HepG2 (cell line): ENCODE results near the gene SFT2D2. TPM values are rescaled to one million over a fixed set of nuclear protein-coding genes. Genes with fewer than 3 reads are reported as not detected.
A peak's percentile ranks its signal among the peaks of the same experiment; 100 is the strongest.

Experiments used
- AGO1 ChIP-seq: fragments of 200-400 bp; formaldehyde crosslinking; IDR thresholded peaks from 2 replicates; pipeline ENCODE4 v1.6.1; 2017; ENCODE audit warnings: mild to moderate bottlenecking, low read depth, low read length, moderate library complexity; ENCODE audit not compliant: poor library complexity, severe bottlenecking
- ARNTL ChIP-seq: sonication (generic); formaldehyde crosslinking; IDR thresholded peaks from 2 replicates; pipeline ENCODE4 v1.4.0; 2020; ENCODE audit warnings: mild to moderate bottlenecking, missing genetic modification reagents
- NFE2L2 ChIP-seq: fragments of 150-350 bp; IDR thresholded peaks from 2 replicates; pipeline ENCODE4 v1.6.1; 2014; ENCODE audit warnings: low read length
- NRL ChIP-seq: sonication (generic); formaldehyde crosslinking; IDR thresholded peaks from 2 replicates; pipeline ENCODE4 v1.5.0; 2020; ENCODE audit warnings: missing genetic modification reagents, mild to moderate bottlenecking, moderate library complexity, borderline replicate concordance
- RXRA ChIP-seq: sonication (generic); formaldehyde crosslinking; IDR thresholded peaks from 2 replicates; pipeline ENCODE4 v1.5.1; 2020; ENCODE audit warnings: missing genetic modification reagents
- SRY ChIP-seq: sonication (generic); formaldehyde crosslinking; IDR thresholded peaks from 2 replicates; pipeline ENCODE4 v1.8.0; 2022; ENCODE audit warnings: mild to moderate bottlenecking, missing genetic modification reagents
- ZFP41 ChIP-seq: sonication (generic); formaldehyde crosslinking; IDR thresholded peaks from 2 replicates; pipeline ENCODE4 v1.4.0; 2020; ENCODE audit warnings: mild to moderate bottlenecking, missing genetic modification reagents, borderline replicate concordance
- ZNF530 ChIP-seq: sonication (generic); formaldehyde crosslinking; IDR thresholded peaks from 2 replicates; pipeline ENCODE4 v1.5.0; 2020; ENCODE audit warnings: low read depth, mild to moderate bottlenecking, missing genetic modification reagents
- ZNF605 ChIP-seq: sonication (generic); formaldehyde crosslinking; IDR thresholded peaks from 2 replicates; pipeline ENCODE4 v1.8.0; 2022; ENCODE audit warnings: mild to moderate bottlenecking, missing genetic modification reagents
- ZNF652 ChIP-seq: IDR thresholded peaks from 2 replicates; pipeline ENCODE4 v1.6.1; 2016; ENCODE audit warnings: low read depth, borderline replicate concordance
- polyA plus RNA-seq, 8 experiments: library from polyadenylated mRNA; depleted of rRNA in 3 of 8; stranded (reverse) in 7 of 8; unstranded in 1 of 8; fragments of >200 nt; fragmentation: Illumina TruSeq in 4 of 8; extraction: Trizol in 4 of 8; gene quantifications; 2 replicates each; pipeline versions ENCODE4 v1.2.1 to v1.2.3, GENCODE V29; 2011 to 2016; ENCODE audit warnings: low read depth in 4 of 8, missing spikeins in 1 of 8, mixed read lengths in 1 of 8; ENCODE audit not compliant: insufficient read depth in 1 of 8
- total RNA-seq, 5 experiments: library from RNA; depleted of rRNA; stranded (reverse); fragments of >200 nt; fragmentation: Illumina TruSeq; extraction: Trizol; gene quantifications; 2 replicates each; pipeline ENCODE4 v1.2.3, GENCODE V29; 2016; ENCODE audit warnings: low read depth in 1 of 5
- TF ChIP-seq, protein P1 (sequence below): sonication (generic); formaldehyde crosslinking; IDR thresholded peaks from 2 replicates; pipeline ENCODE4 v1.5.1; 2020; ENCODE audit warnings: mild to moderate bottlenecking, missing genetic modification reagents, borderline replicate concordance
- TF ChIP-seq, protein P2 (sequence below): sonication (generic); formaldehyde crosslinking; conservative IDR thresholded peaks from 2 replicates; pipeline ENCODE4 v1.4.0; 2020; ENCODE audit warnings: missing genetic modification reagents
- TF ChIP-seq, protein P3 (sequence below): sonication (generic); formaldehyde crosslinking; IDR thresholded peaks from 2 replicates; pipeline ENCODE4 v1.4.0; 2020; ENCODE audit warnings: low read depth, missing genetic modification reagents

SFT2D2 gene
- total and polyA plus RNA-seq, 2 of the 13 experiments (the other 11 are each of a cell fraction or from before 2014, with no cell fraction given): 10.0 to 28.8 TPM

DNA sequence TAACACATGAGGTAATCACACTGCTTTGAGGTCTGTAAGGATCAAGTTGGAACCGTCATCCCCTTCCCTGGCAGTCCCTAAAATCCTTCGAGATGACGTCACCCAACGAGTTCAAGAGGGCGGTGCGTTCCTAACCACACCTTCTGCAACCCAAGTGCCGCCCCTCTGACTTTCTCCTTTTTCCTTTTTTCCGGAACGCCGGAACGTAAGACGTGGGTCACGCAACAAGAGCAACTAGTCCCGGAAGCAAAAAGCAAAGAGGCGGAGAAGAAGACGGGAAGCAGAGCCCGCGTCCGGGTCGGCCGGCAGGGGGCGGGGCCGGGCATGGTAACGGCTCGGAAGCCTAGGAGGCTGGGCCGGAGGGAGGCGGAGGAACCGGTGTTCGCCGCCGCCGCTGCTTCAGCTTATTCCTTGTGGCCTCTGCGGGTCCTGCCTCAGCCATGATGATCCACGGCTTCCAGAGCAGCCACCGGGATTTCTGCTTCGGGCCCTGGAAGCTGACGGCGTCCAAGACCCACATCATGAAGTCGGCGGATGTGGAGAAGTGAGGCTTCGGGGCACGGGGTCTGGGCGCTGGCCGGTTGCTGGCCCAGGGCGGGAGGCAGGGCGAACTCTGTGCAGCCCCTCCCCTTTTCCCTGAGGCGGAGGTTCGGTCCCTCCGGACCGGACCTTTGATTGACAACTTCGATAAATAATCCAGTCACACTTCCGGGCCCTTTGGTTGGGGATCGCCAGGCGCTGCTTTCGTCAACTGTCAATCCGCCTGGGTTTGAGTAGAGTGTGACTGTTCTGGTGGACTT, 47.0 kb upstream of the SFT2D2 start, which contains the start of gene TIPRL (continued):
- TF ChIP-seq SRY (CRISPR knock-in tag): no peak
- no peak for TF ChIP-seq NFE2L2
- TF ChIP-seq ARNTL: no peak
- no peak for TF ChIP-seq AGO1
- peak; percentile 87 for TF ChIP-seq NRL (CRISPR knock-in tag)
- 0 out of 2 replicates have a peak, but pooled peaks have one; percentile 43 for TF ChIP-seq ZNF605 (CRISPR knock-in tag)
- TF ChIP-seq ZNF530: no peak
- TF ChIP-seq, protein P1, sequence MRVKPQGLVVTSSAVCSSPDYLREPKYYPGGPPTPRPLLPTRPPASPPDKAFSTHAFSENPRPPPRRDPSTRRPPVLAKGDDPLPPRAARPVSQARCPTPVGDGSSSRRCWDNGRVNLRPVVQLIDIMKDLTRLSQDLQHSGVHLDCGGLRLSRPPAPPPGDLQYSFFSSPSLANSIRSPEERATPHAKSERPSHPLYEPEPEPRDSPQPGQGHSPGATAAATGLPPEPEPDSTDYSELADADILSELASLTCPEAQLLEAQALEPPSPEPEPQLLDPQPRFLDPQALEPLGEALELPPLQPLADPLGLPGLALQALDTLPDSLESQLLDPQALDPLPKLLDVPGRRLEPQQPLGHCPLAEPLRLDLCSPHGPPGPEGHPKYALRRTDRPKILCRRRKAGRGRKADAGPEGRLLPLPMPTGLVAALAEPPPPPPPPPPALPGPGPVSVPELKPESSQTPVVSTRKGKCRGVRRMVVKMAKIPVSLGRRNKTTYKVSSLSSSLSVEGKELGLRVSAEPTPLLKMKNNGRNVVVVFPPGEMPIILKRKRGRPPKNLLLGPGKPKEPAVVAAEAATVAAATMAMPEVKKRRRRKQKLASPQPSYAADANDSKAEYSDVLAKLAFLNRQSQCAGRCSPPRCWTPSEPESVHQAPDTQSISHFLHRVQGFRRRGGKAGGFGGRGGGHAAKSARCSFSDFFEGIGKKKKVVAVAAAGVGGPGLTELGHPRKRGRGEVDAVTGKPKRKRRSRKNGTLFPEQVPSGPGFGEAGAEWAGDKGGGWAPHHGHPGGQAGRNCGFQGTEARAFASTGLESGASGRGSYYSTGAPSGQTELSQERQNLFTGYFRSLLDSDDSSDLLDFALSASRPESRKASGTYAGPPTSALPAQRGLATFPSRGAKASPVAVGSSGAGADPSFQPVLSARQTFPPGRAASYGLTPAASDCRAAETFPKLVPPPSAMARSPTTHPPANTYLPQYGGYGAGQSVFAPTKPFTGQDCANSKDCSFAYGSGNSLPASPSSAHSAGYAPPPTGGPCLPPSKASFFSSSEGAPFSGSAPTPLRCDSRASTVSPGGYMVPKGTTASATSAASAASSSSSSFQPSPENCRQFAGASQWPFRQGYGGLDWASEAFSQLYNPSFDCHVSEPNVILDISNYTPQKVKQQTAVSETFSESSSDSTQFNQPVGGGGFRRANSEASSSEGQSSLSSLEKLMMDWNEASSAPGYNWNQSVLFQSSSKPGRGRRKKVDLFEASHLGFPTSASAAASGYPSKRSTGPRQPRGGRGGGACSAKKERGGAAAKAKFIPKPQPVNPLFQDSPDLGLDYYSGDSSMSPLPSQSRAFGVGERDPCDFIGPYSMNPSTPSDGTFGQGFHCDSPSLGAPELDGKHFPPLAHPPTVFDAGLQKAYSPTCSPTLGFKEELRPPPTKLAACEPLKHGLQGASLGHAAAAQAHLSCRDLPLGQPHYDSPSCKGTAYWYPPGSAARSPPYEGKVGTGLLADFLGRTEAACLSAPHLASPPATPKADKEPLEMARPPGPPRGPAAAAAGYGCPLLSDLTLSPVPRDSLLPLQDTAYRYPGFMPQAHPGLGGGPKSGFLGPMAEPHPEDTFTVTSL (CRISPR knock-in tag): peak; percentile 77; the same call in 1 of the 2 replicates
- TF ChIP-seq ZNF652: no peak
- TF ChIP-seq, protein P2, sequence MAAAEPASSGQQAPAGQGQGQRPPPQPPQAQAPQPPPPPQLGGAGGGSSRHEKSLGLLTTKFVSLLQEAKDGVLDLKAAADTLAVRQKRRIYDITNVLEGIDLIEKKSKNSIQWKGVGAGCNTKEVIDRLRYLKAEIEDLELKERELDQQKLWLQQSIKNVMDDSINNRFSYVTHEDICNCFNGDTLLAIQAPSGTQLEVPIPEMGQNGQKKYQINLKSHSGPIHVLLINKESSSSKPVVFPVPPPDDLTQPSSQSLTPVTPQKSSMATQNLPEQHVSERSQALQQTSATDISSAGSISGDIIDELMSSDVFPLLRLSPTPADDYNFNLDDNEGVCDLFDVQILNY (CRISPR knock-in tag): no peak
- no peak for TF ChIP-seq ZFP41
- TF ChIP-seq RXRA (CRISPR knock-in tag): peak; percentile 48
- TF ChIP-seq, protein P3, sequence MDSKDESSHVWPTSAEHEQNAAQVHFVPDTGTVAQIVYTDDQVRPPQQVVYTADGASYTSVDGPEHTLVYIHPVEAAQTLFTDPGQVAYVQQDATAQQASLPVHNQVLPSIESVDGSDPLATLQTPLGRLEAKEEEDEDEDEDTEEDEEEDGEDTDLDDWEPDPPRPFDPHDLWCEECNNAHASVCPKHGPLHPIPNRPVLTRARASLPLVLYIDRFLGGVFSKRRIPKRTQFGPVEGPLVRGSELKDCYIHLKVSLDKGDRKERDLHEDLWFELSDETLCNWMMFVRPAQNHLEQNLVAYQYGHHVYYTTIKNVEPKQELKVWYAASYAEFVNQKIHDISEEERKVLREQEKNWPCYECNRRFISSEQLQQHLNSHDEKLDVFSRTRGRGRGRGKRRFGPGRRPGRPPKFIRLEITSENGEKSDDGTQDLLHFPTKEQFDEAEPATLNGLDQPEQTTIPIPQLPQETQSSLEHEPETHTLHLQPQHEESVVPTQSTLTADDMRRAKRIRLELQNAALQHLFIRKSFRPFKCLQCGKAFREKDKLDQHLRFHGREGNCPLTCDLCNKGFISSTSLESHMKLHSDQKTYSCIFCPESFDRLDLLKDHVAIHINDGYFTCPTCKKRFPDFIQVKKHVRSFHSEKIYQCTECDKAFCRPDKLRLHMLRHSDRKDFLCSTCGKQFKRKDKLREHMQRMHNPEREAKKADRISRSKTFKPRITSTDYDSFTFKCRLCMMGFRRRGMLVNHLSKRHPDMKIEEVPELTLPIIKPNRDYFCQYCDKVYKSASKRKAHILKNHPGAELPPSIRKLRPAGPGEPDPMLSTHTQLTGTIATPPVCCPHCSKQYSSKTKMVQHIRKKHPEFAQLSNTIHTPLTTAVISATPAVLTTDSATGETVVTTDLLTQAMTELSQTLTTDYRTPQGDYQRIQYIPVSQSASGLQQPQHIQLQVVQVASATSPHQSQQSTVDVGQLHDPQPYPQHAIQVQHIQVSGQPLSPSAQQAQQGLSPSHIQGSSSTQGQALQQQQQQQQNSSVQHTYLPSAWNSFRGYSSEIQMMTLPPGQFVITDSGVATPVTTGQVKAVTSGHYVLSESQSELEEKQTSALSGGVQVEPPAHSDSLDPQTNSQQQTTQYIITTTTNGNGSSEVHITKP: peak; percentile 53; the same call in 1 of the 2 replicates
